ENCODE results near the gene SERPINH1. TPM values are rescaled to one million over a fixed set of nuclear protein-coding genes. Genes with fewer than 3 reads are reported as not detected.
A peak's percentile ranks its signal among the peaks of the same experiment; 100 is the strongest.
"Not testable (repeated sequence)": the region's sequence is repeated elsewhere in the genome, so short reads cannot be mapped to it uniquely, and the experiment has no call there.

The SERPINH1 gene
- total RNA-seq, 3 donors from 2014 or later, result 168 to 264 (median 259) TPM

GRCh38 chr11:75583718-75584658 is 21.9 kb downstream of the SERPINH1 start:
- Histone ChIP-seq H3K4me3 (peak overlapping the region; percentile 60 to 83 (median 66)), H3K27ac (peak overlapping the region; percentile 92 to 97), H3K9me3 (no peaks in the 10 kb centered on the region), H3K4me1 (no peaks in the 10 kb centered on the region), H3K36me3 (no peaks in the 10 kb centered on the region), H3K27me3 (no peaks in the 10 kb centered on the region)
- TF ChIP-seq CTCF (IDR thresholded peaks at IDR 0.05) (no peak), POLR2AphosphoS5 (IDR thresholded peaks at IDR 0.05) (peak in 1 of 3 donors; percentile 10)
- intact Hi-C loops (cut with DNase I; ENCODE audit: low total_unique reads), result no loop called here
- DNase-seq (ENCODE audit: low spot score in 2 of 2), result peak in 1 of 2 donors; percentile 63

GRCh38 chr11:75584659-75585292 is 22.7 kb downstream of the SERPINH1 start:
- Histone ChIP-seq H3K4me3 (peak overlapping the region in 1 of 3 donors; percentile 83), H3K27ac (peak overlapping the region; percentile 92 to 97)
- H3K4me1 ChIP-seq; H3K36me3 ChIP-seq; H3K27me3 ChIP-seq; intact Hi-C loops (cut with DNase I; ENCODE audit: low total_unique reads); H3K9me3 ChIP-seq; DNase-seq (ENCODE audit: low spot score in 2 of 2): not testable (repeated sequence)

GRCh38 chr11:75585293-75585670 is 23.2 kb downstream of the SERPINH1 start:
- no peak for DNase-seq (ENCODE audit: low spot score in 2 of 2)
- intact Hi-C loops (cut with DNase I; ENCODE audit: low total_unique reads), result no loop called here
- no peak overlapping the region for H3K4me3 ChIP-seq
- H3K27me3 ChIP-seq, result no peaks in the 10 kb centered on the region
- H3K4me1 ChIP-seq, result no peaks in the 10 kb centered on the region
- no peak for TF ChIP-seq POLR2A (IDR thresholded peaks at IDR 0.05)
- no peak for TF ChIP-seq CTCF (IDR thresholded peaks at IDR 0.05)
- no peak for TF ChIP-seq POLR2AphosphoS5 (IDR thresholded peaks at IDR 0.05)
- no peaks in the 10 kb centered on the region for H3K9me3 ChIP-seq
- H3K27ac ChIP-seq, result peak overlapping the region in 1 of 2 donors; percentile 97
- no peaks in the 10 kb centered on the region for H3K36me3 ChIP-seq

- H3K27me3 ChIP-seq, result no peaks in the 10 kb centered on the region
- H3K27ac ChIP-seq, result no peak overlapping the region
- no peak for DNase-seq (ENCODE audit: low spot score in 2 of 2)
- H3K36me3 ChIP-seq, result no peaks in the 10 kb centered on the region
- intact Hi-C loops (cut with DNase I; ENCODE audit: low total_unique reads), result no loop called here
- no peak overlapping the region for H3K4me3 ChIP-seq
- TF ChIP-seq CTCF (IDR thresholded peaks at IDR 0.05), result no peak
- TF ChIP-seq POLR2AphosphoS5 (IDR thresholded peaks at IDR 0.05), result no peak
- TF ChIP-seq POLR2A (IDR thresholded peaks at IDR 0.05), result no peak
- no peaks in the 10 kb centered on the region for H3K9me3 ChIP-seq
- H3K4me1 ChIP-seq, result no peaks in the 10 kb centered on the region
Observed at GRCh38 chr11:75586395-75586794, 24.3 kb downstream of the SERPINH1 start.

DNA sequence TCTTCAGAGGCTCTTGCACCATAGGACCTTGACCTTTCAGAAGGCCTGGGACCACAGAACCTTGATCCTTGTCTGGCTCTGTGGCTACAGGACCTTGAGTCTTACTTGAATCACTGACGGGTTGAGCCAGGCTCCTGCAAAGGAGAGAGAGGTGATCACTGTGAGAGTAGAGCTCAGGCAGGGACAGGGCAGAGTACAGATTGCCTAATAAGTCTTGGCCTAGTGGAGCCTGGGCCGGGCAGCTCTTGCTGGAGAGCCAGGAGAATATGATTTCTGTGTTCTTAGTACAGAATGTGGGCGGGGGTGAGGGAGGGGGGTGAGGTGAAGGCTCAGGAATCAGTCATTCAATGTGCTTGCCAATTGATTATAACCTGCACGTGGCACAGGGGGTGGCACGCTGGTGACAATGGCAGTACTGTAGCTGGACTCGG is 26.0 kb downstream of the SERPINH1 start:
- Histone ChIP-seq H3K4me1 (no peaks in the 10 kb centered on the region), H3K27me3 (no peaks in the 10 kb centered on the region), H3K36me3 (no peaks in the 10 kb centered on the region), H3K9me3 (no peaks in the 10 kb centered on the region), H3K27ac (no peak overlapping the region), H3K4me3 (no peak overlapping the region)
- no peak for DNase-seq (ENCODE audit: low spot score in 2 of 2)
- no peak for TF ChIP-seq POLR2AphosphoS5 (IDR thresholded peaks at IDR 0.05)
- no peak for TF ChIP-seq POLR2A (IDR thresholded peaks at IDR 0.05)
- no peak for TF ChIP-seq CTCF (IDR thresholded peaks at IDR 0.05)
- intact Hi-C loops (cut with DNase I; ENCODE audit: low total_unique reads), result no loop called here
